Astrocyte of the cerebellum (primary cell): ENCODE results near the gene TWNK.

ENCODE experiments used
- DNase-seq: peaks from one replicate; pipeline ENCODE4 v3.0.0-alpha.2; 2011; ENCODE audit warnings: low read depth
- H3K4me3 ChIP-seq: 2 replicates; pipeline ENCODE4 v1.5.1; 2011; ENCODE audit warnings: mild to moderate bottlenecking, low read depth, low read length, moderate library complexity
- CTCF ChIP-seq: IDR thresholded peaks from 2 replicates; pipeline ENCODE4 v1.5.1; 2012; ENCODE audit warnings: low read length, low read depth, moderate library complexity, mild to moderate bottlenecking; ENCODE audit errors: missing control alignments
- in situ Hi-C: cut with HindIII; loops from 2 replicates; pipeline ENCODE4 v1.10.0; 2017; ENCODE audit warnings: low sequenced_read_pairs

TWNK gene

GRCh38 chr10:101005361-101005760 lies 18.0 kb downstream of the TWNK start:
- in situ Hi-C loops, result no loop called here
- TF ChIP-seq CTCF, result no peak
- no peak for DNase-seq
- no peak overlapping the region for H3K4me3 ChIP-seq

GRCh38 chr10:101005869-101006567 lies 18.7 kb downstream of the TWNK start:
- TF ChIP-seq CTCF, result no peak

GRCh38 chr10:101006593-101007098 lies 19.3 kb downstream of the TWNK start:
- no peak overlapping the region for H3K4me3 ChIP-seq
- no peak for TF ChIP-seq CTCF
- DNase-seq, result no peak
- in situ Hi-C loops, result no loop called here

More at GRCh38 chr10:101005869-101006567, 18.7 kb downstream of the TWNK start:
- DNase-seq, result no peak
- in situ Hi-C loops, result no loop called here
- no peak overlapping the region for H3K4me3 ChIP-seq

- no peak for DNase-seq
- in situ Hi-C loops, result no loop called here
- TF ChIP-seq CTCF, result no peak
- no peak overlapping the region for H3K4me3 ChIP-seq
Observed at GRCh38 chr10:101007099-101007711, 19.9 kb downstream of the TWNK start.

- TF ChIP-seq CTCF, result no peak
- no peak overlapping the region for H3K4me3 ChIP-seq
Observed at GRCh38 chr10:101007915-101008822, 20.8 kb downstream of the TWNK start.

GRCh38 chr10:101008823-101009423 lies 21.6 kb downstream of the TWNK start:
- in situ Hi-C loops, result no loop called here
- DNase-seq, result no peak
- TF ChIP-seq CTCF, result no peak
- H3K4me3 ChIP-seq, result no peak overlapping the region

More at GRCh38 chr10:101007915-101008822, 20.8 kb downstream of the TWNK start:
- in situ Hi-C loops, result no loop called here
- no peak for DNase-seq
